A549 (cell line): ENCODE measurements around the gene ARAP1.

Source experiments
- CBX8 ChIP-seq: fragments of 200-600 bp; sonication (generic); IDR thresholded peaks from 2 replicates; pipeline ENCODE4 v1.6.1; 2016
- CEBPB ChIP-seq, 2 experiments: fragments of >200 bp in 1 of 2; sonication (Bioruptor Twin) in 1 of 2; formaldehyde crosslinking in 1 of 2; IDR thresholded peaks; 2 replicates each; pipeline ENCODE4 v1.6.1; 2012 to 2016
- EHMT2 ChIP-seq: fragments of 200-600 bp; sonication (generic); IDR thresholded peaks from 2 replicates; pipeline ENCODE4 v1.6.1; 2016; ENCODE audit warnings: antibody characterized with exemption, low read depth, mild to moderate bottlenecking, moderate library complexity
- EP300 ChIP-seq, 2 experiments: fragments of >200 bp; sonication (Bioruptor Twin); formaldehyde crosslinking; IDR thresholded peaks; 2 replicates in 1 of 2; 3 replicates in 1 of 2; pipeline ENCODE4 v1.6.1; 2016 to 2017
- FOSB ChIP-seq: fragments of 250-450 bp; sonication (Bioruptor Pico); IDR thresholded peaks from 2 replicates; pipeline ENCODE4 v1.5.0; 2020; ENCODE audit warnings: mild to moderate bottlenecking, moderate library complexity
- JUNB ChIP-seq: fragments of >200 bp; sonication (Bioruptor Twin); formaldehyde crosslinking; IDR thresholded peaks from 2 replicates; pipeline ENCODE4 v1.6.1; 2016
- NR3C1 ChIP-seq: fragments of >200 bp; sonication (Bioruptor Twin); formaldehyde crosslinking; IDR thresholded peaks from 3 replicates; pipeline ENCODE4 v1.6.1; 2017
- POLR2A ChIP-seq: IDR thresholded peaks from 2 replicates; pipeline ENCODE4 v1.6.1; 2012; ENCODE audit warnings: mild to moderate bottlenecking, low read length
- RAD21 ChIP-seq, 2 experiments: fragments of >200 bp in 1 of 2; sonication (Bioruptor Twin) in 1 of 2; formaldehyde crosslinking in 1 of 2; IDR thresholded peaks in 1 of 2; conservative IDR thresholded peaks in 1 of 2; 2 replicates in 1 of 2; 3 replicates in 1 of 2; pipeline ENCODE4 v1.6.1; 2012 to 2018; ENCODE audit warnings: inconsistent platforms in 1 of 2
- TF ChIP-seq, protein P1 (sequence below): fragments of >200 bp; sonication (Bioruptor Twin); formaldehyde crosslinking; IDR thresholded peaks from 3 replicates; pipeline ENCODE4 v1.5.1; 2016
- TF ChIP-seq, protein P2 (sequence below): fragments of 200-600 bp; sonication (generic); IDR thresholded peaks from 2 replicates; pipeline ENCODE4 v1.6.1; 2016; ENCODE audit warnings: antibody characterized with exemption, mild to moderate bottlenecking, moderate library complexity
- TF ChIP-seq, protein P3 (sequence below): fragments of 150-350 bp; IDR thresholded peaks from 2 replicates; pipeline ENCODE4 v1.6.1; 2014; ENCODE audit warnings: low read depth, mild to moderate bottlenecking, low read length
- TF ChIP-seq, protein P4 (sequence below): fragments of 450-650 bp; IDR thresholded peaks from 2 replicates; pipeline ENCODE4 v1.6.1; 2014; ENCODE audit warnings: antibody characterized with exemption
- TF ChIP-seq, protein P5 (sequence below): IDR thresholded peaks from 2 replicates; pipeline ENCODE4 v1.6.1; 2012

DNA sequence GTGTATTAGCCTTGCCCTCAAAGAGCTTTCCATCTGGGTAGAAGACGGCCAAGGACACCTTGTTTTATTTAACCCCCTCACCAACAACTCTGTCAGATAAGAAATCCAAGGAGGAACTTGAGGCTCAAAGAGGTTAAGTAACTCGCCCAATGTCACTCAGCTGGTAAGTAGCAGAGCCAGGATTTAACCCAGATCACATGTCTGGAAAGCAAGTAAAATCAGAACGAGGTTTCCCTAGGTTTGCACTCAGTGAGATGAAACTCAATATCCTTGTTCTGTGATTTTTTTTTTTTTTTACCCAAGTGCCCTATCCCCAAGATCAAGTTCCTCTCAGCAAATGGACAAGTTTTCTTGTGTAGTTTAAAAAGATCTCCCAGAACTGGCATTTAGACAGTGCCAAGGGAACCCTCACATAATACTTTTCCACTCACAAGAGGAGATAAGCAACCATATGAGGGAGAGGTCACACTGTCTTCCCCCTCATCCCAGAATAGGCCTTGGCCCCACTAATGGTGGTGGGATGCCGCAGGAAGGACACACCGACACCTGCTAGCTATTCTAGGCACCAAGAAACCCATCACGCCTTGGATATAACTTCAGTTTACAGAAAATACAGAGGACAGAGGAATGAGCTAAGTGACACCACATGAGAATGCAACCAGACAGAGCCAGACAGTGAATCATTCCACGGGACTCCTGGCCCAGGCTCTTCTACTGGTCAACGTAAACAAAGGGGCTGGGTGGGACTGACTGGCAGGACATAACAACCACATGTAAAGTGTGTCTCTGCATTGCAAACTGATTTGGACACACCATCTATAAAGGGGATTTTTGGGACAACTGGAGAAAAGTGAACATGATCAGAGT is 8.6 kb upstream of the ARAP1 start:
- TF ChIP-seq EP300 (IDR thresholded peaks at IDR 0.05) (no peak), NR3C1 (no peak), POLR2A (no peak), EHMT2 (no peak), FOSB (no peak), RAD21 (conservative IDR thresholded peaks at IDR 0.05 in 1 of 2, IDR thresholded peaks at IDR 0.05 in 1 of 2) (no peak), CBX8 (no peak), CEBPB (IDR thresholded peaks at IDR 0.05) (no peak), JUNB (no peak)
- TF ChIP-seq, protein P1, sequence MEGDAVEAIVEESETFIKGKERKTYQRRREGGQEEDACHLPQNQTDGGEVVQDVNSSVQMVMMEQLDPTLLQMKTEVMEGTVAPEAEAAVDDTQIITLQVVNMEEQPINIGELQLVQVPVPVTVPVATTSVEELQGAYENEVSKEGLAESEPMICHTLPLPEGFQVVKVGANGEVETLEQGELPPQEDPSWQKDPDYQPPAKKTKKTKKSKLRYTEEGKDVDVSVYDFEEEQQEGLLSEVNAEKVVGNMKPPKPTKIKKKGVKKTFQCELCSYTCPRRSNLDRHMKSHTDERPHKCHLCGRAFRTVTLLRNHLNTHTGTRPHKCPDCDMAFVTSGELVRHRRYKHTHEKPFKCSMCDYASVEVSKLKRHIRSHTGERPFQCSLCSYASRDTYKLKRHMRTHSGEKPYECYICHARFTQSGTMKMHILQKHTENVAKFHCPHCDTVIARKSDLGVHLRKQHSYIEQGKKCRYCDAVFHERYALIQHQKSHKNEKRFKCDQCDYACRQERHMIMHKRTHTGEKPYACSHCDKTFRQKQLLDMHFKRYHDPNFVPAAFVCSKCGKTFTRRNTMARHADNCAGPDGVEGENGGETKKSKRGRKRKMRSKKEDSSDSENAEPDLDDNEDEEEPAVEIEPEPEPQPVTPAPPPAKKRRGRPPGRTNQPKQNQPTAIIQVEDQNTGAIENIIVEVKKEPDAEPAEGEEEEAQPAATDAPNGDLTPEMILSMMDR = no peak
- TF ChIP-seq, protein P2, sequence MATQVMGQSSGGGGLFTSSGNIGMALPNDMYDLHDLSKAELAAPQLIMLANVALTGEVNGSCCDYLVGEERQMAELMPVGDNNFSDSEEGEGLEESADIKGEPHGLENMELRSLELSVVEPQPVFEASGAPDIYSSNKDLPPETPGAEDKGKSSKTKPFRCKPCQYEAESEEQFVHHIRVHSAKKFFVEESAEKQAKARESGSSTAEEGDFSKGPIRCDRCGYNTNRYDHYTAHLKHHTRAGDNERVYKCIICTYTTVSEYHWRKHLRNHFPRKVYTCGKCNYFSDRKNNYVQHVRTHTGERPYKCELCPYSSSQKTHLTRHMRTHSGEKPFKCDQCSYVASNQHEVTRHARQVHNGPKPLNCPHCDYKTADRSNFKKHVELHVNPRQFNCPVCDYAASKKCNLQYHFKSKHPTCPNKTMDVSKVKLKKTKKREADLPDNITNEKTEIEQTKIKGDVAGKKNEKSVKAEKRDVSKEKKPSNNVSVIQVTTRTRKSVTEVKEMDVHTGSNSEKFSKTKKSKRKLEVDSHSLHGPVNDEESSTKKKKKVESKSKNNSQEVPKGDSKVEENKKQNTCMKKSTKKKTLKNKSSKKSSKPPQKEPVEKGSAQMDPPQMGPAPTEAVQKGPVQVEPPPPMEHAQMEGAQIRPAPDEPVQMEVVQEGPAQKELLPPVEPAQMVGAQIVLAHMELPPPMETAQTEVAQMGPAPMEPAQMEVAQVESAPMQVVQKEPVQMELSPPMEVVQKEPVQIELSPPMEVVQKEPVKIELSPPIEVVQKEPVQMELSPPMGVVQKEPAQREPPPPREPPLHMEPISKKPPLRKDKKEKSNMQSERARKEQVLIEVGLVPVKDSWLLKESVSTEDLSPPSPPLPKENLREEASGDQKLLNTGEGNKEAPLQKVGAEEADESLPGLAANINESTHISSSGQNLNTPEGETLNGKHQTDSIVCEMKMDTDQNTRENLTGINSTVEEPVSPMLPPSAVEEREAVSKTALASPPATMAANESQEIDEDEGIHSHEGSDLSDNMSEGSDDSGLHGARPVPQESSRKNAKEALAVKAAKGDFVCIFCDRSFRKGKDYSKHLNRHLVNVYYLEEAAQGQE = no peak
- TF ChIP-seq, protein P3, sequence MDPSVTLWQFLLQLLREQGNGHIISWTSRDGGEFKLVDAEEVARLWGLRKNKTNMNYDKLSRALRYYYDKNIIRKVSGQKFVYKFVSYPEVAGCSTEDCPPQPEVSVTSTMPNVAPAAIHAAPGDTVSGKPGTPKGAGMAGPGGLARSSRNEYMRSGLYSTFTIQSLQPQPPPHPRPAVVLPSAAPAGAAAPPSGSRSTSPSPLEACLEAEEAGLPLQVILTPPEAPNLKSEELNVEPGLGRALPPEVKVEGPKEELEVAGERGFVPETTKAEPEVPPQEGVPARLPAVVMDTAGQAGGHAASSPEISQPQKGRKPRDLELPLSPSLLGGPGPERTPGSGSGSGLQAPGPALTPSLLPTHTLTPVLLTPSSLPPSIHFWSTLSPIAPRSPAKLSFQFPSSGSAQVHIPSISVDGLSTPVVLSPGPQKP = no peak
- TF ChIP-seq, protein P4, sequence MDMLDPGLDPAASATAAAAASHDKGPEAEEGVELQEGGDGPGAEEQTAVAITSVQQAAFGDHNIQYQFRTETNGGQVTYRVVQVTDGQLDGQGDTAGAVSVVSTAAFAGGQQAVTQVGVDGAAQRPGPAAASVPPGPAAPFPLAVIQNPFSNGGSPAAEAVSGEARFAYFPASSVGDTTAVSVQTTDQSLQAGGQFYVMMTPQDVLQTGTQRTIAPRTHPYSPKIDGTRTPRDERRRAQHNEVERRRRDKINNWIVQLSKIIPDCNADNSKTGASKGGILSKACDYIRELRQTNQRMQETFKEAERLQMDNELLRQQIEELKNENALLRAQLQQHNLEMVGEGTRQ = no peak
- TF ChIP-seq, protein P5, sequence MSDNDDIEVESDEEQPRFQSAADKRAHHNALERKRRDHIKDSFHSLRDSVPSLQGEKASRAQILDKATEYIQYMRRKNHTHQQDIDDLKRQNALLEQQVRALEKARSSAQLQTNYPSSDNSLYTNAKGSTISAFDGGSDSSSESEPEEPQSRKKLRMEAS = no peak
